ENCODE data around the gene FUS. TPM values are rescaled to one million over a fixed set of nuclear protein-coding genes. Genes with fewer than 3 reads are reported as not detected.

The FUS gene
- total and polyA plus RNA-seq, 9 of the 15 experiments (the other 6 are each of a cell fraction or from before 2014, with no cell fraction given): 43.9 to 575 (median 87.2) TPM

- DNase-seq (ENCODE audit: extremely low read depth in 1 of 4, low spot score in 3 of 4) (no peak), ATAC-seq (no peak), FAIRE-seq (no peak)
- no peak overlapping the region for H3K4me3 ChIP-seq
- POLR2A ChIA-PET: interaction anchor here (1.2 to 2.4 kb wide), 2 partner anchors 12 to 47 kb away, joined by 9 read pairs; partner anchors contain the start of gene FUS
- no TSS peak for BruUV-seq (replicated peaks)
- no peaks in the 10 kb centered on the region for H3K79me2 ChIP-seq (ENCODE audit: control insufficient read depth, insufficient read depth, low read length)
- H3K4me1 ChIP-seq (replicated peaks in 1 of 2; ENCODE audit: control insufficient read depth in 2 of 2, insufficient read depth in 2 of 2, low read length in 2 of 2): peaks cover 44 to 86% of the 10 kb centered on the region in 2 experiments
- H3K27ac ChIP-seq (ENCODE audit: extremely low read depth, low read depth, low read length): no peak overlapping the region
- in situ Hi-C loops (cut with MboI): no loop called here
- TF ChIP-seq ETV5 (CRISPR knock-in tag; IDR thresholded peaks at IDR 0.05; ENCODE audit: low read depth): no peak
- TF ChIP-seq NR2C1 (IDR thresholded peaks at IDR 0.05): peak; percentile 89
- peak; percentile 89 for TF ChIP-seq NR2C1 (tag; IDR thresholded peaks at IDR 0.05)
- TF ChIP-seq CREBBP (IDR thresholded peaks at IDR 0.05; ENCODE audit: low read depth, low read length): no peak
- TF ChIP-seq NR2C2 (CRISPR knock-in tag; IDR thresholded peaks at IDR 0.05): 0 out of 2 replicates have a peak, but pooled peaks have one; percentile 55
- TF ChIP-seq NR2C2 (tag; IDR thresholded peaks at IDR 0.05): peak; percentile 74
- 81% methylated on average over 6 of the region's 6 CpGs for WGBS (ENCODE audit: insufficient coverage, low coverage, missing lambda C conversion rate)
- H2AFZ ChIP-seq (ENCODE audit: low read depth, low read length): no peak overlapping the region
- CTCF ChIA-PET (ENCODE audit: low intra/inter-chr PET ratio): no interaction called here
- H3K27me3 ChIP-seq (ENCODE audit: control insufficient read depth in 2 of 2, insufficient read depth in 2 of 2, low read length in 2 of 2): no peaks in the 10 kb centered on the region
- H4K20me1 ChIP-seq (replicated peaks; ENCODE audit: control insufficient read depth, insufficient read depth, low read length): no peaks in the 10 kb centered on the region
- H3K9me3 ChIP-seq (replicated peaks; ENCODE audit: control insufficient read depth, insufficient read depth, low read depth, low read length): no peaks in the 10 kb centered on the region
- no peaks in the 10 kb centered on the region for H3K9me1 ChIP-seq (ENCODE audit: control insufficient read depth, insufficient read depth, low read length)
- peaks cover 37% of the 10 kb centered on the region; the same call in 2 of the 3 replicates for H3K36me3 ChIP-seq (ENCODE audit: control insufficient read depth, insufficient read depth, low read length)
- H3K4me2 ChIP-seq (ENCODE audit: insufficient read depth, low read length): no peak overlapping the region
- H3K9ac ChIP-seq (ENCODE audit: insufficient read depth in 1 of 2, low read depth in 2 of 2, low read length in 2 of 2): peak overlapping the region in 1 of 2 experiments; percentile 61; a peak in 1 of 4 replicates
- intact Hi-C loops (cut with micrococcal nuclease): no loop called here
Observed at GRCh38 chr16:31133046-31133501, 46.9 kb upstream of the FUS start.
